Nephron progenitor cell (in vitro differentiated cells): Measurements from ENCODE around the gene VRK2.
"Not testable (repeated sequence)": the region's sequence is repeated elsewhere in the genome, so short reads cannot be mapped to it uniquely, and the experiment has no call there.

Experiments
- DNase-seq: peaks from one replicate; pipeline ENCODE4 v3.0.0; 2021
- H3K27ac Mint-ChIP-seq: 2 replicates; pipeline ENCODE4 v1.8.0; 2021; ENCODE audit warnings: mild to moderate bottlenecking, moderate library complexity, mixed read lengths
- H3K27me3 Mint-ChIP-seq: 2 replicates; pipeline ENCODE4 v1.8.0; 2021; ENCODE audit warnings: mild to moderate bottlenecking, low read depth, mixed read lengths; ENCODE audit not compliant: poor library complexity
- H3K36me3 Mint-ChIP-seq: 2 replicates; pipeline ENCODE4 v1.8.0; 2021; ENCODE audit warnings: low read depth, mixed read lengths
- H3K4me1 Mint-ChIP-seq: 2 replicates; pipeline ENCODE4 v1.8.0; 2021; ENCODE audit warnings: mixed read lengths
- H3K4me3 Mint-ChIP-seq: 2 replicates; pipeline ENCODE4 v1.8.0; 2021; ENCODE audit warnings: mild to moderate bottlenecking, moderate library complexity, mixed read lengths
- H3K9me3 Mint-ChIP-seq: 2 replicates; pipeline ENCODE4 v1.8.0; 2021; ENCODE audit warnings: mild to moderate bottlenecking, moderate library complexity, mixed read lengths
- TF ChIP-seq, protein P1 (sequence below): fragments of 200-600 bp; sonication (generic); IDR thresholded peaks from 2 replicates; pipeline ENCODE4 v1.5.0; 2021; ENCODE audit warnings: antibody characterized with exemption

The VRK2 gene

DNA sequence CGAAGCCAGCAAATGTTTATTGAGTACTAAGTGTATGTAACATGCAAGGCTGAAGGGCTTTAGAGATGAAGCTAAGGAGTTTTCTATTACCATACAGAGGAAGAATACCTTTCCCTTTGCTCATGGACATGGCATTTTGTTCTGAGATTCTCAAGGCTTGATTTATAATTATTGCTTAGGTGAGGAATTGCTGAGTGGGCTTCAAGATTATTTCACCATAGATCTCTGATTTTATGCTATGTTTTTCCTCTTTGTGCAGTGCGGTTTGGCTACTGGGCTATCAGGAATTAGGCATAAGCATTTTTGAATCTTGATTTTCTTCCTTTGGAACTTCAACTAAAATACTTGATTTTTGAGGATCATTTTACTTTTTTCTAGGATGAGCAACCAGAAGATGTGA lies 42.5 kb downstream of the VRK2 start:
- no peak for DNase-seq
- Mint-ChIP-seq H3K36me3 (peaks cover 37% of the 10 kb centered on the region), H3K27me3 (no peaks in the 10 kb centered on the region), H3K4me1 (no peaks in the 10 kb centered on the region), H3K27ac (no peak overlapping the region), H3K4me3 (no peak overlapping the region), H3K9me3 (peaks cover 7% of the 10 kb centered on the region)
- TF ChIP-seq, protein P1, sequence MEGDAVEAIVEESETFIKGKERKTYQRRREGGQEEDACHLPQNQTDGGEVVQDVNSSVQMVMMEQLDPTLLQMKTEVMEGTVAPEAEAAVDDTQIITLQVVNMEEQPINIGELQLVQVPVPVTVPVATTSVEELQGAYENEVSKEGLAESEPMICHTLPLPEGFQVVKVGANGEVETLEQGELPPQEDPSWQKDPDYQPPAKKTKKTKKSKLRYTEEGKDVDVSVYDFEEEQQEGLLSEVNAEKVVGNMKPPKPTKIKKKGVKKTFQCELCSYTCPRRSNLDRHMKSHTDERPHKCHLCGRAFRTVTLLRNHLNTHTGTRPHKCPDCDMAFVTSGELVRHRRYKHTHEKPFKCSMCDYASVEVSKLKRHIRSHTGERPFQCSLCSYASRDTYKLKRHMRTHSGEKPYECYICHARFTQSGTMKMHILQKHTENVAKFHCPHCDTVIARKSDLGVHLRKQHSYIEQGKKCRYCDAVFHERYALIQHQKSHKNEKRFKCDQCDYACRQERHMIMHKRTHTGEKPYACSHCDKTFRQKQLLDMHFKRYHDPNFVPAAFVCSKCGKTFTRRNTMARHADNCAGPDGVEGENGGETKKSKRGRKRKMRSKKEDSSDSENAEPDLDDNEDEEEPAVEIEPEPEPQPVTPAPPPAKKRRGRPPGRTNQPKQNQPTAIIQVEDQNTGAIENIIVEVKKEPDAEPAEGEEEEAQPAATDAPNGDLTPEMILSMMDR = no peak

DNA sequence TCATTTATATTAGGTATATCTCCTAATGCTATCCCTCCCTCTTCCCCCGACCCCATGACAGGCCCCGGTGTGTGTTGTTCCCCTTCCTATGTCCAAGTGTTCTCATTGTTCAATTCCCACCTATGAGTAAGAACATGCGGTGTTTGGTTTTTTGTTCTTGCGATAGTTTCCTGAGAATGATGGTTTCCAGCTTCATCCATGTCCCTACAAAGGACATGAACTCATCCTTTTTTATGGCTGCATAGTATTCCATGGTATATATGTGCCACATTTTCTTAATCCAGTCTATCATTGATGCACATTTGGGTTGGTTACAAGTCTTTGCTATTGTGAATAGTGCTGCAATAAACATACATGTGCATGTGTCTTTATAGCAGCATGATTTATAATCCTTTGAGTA lies 46.2 kb downstream of the VRK2 start:
- H3K27me3 Mint-ChIP-seq, H3K4me1 Mint-ChIP-seq, H3K27ac Mint-ChIP-seq, H3K4me3 Mint-ChIP-seq, DNase-seq: not testable (repeated sequence)
- H3K9me3 Mint-ChIP-seq = peaks cover 30% of the 10 kb centered on the region
- H3K36me3 Mint-ChIP-seq = peaks cover 63% of the 10 kb centered on the region

DNA sequence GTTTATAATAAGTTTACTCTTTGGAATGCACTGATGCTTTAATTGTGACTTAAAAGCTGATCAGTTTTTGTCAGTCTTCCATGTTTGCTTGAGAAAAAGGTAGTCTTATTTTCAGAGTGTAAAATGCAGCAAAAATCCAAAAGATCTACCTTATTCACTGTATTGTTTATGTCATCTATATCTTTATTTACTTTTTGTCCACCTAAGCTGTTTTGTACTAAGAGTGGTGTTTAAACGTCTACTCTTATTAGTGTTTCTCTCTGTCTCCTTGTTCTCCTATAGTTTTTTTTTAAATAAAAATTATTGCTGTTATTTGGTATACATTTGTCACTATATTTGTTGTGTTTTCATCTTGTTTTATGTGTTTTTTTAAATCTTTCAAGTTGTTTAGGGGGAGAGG lies 50.4 kb downstream of the VRK2 start:
- Mint-ChIP-seq H3K4me1 (no peaks in the 10 kb centered on the region), H3K27me3 (no peaks in the 10 kb centered on the region), H3K9me3 (peaks cover 30% of the 10 kb centered on the region), H3K27ac (no peak overlapping the region), H3K4me3 (no peak overlapping the region), H3K36me3 (peaks cover 37% of the 10 kb centered on the region)
- no peak for DNase-seq
- TF ChIP-seq, protein P1 = no peak

DNA sequence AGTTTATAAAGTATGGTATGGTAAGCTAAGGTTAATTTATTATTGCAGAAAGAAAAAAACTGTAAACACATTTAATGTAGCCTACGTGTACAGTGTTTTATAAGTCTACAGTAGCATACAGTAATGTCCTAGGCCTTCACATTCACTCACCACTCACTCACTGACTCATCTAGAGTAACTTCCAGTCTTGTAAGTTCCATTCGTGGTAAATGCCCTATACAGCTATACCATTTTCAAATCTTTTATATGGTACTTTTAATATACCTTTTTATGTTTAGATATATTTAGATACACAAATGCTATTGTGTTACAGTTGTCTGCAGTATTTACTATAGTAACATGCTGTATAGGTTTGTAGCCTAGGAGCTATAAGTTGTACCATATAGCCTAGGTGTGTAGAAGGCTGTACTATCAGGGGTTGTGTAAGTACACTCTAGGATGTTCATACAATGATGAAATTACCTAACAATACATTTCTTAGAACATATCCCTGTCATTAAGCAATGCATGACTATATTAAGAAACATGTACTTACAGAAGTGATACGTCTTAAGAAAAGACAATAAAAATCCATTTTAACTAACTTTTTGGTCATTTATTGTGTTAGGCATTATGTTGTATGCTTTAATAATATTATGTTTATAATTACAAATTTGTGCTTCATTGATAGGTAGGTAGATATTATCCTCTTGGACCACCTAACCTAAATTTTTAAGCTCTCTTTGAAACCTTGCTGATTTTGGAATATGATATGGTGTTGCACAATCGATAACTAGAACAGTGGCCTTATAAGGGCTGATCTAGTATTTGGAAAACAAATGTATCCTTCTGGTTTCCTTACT lies 51.9 kb downstream of the VRK2 start:
- no peaks in the 10 kb centered on the region for H3K4me1 Mint-ChIP-seq
- H3K27ac Mint-ChIP-seq = no peak overlapping the region
- no peak overlapping the region for H3K4me3 Mint-ChIP-seq
- TF ChIP-seq, protein P1 = no peak
- H3K27me3 Mint-ChIP-seq = no peaks in the 10 kb centered on the region
- peaks cover 28% of the 10 kb centered on the region for H3K36me3 Mint-ChIP-seq
- no peak for DNase-seq
- peaks cover 24% of the 10 kb centered on the region for H3K9me3 Mint-ChIP-seq

- no peaks in the 10 kb centered on the region for H3K4me1 Mint-ChIP-seq
- no peaks in the 10 kb centered on the region for H3K27me3 Mint-ChIP-seq
- H3K4me3 Mint-ChIP-seq = no peak overlapping the region
- no peak overlapping the region for H3K27ac Mint-ChIP-seq
- H3K9me3 Mint-ChIP-seq = peaks cover 21% of the 10 kb centered on the region
- H3K36me3 Mint-ChIP-seq = peaks cover 25% of the 10 kb centered on the region
- TF ChIP-seq, protein P1 = no peak
- no peak for DNase-seq
Measured at GRCh38 chr2:58099096-58099769, 52.6 kb downstream of the VRK2 start.

GRCh38 chr2:58101500-58101899 lies 54.9 kb downstream of the VRK2 start:
- no peaks in the 10 kb centered on the region for H3K27me3 Mint-ChIP-seq
- TF ChIP-seq, protein P1 = no peak
- no peaks in the 10 kb centered on the region for H3K4me1 Mint-ChIP-seq
- DNase-seq = no peak
- H3K36me3 Mint-ChIP-seq = peaks cover 2% of the 10 kb centered on the region
- peaks cover 1% of the 10 kb centered on the region for H3K9me3 Mint-ChIP-seq
- no peak overlapping the region for H3K27ac Mint-ChIP-seq
- no peak overlapping the region for H3K4me3 Mint-ChIP-seq
